NCI-H1694 treated with DMSO at 0.1 percent for 48 hours (cell line): ENCODE data around the gene TERB1.

Experiments
- DNase-seq: peaks from one replicate; lab custom pipeline; 2025; lab: John Stamatoyannopoulos, UW

The TERB1 gene

GRCh38 chr16:66705790-66706505 lies 95.4 kb downstream of the TERB1 start:
- no peak for DNase-seq
